HG03095 (cell line): ENCODE data around the gene PLEKHG4.

Experiments
- ATAC-seq: cut with Tn5 transposase; IDR thresholded peaks from one replicate; pipeline ENCODE4 v1.9.1; 2021; ENCODE audit warnings: moderate library complexity; ENCODE audit not compliant: unreplicated experiment

PLEKHG4 gene

GRCh38 chr16:67283826-67284555 lies 4.7 kb downstream of the PLEKHG4 start:
- no peak for ATAC-seq

- ATAC-seq = no peak
These were observed 5.6 kb downstream of the PLEKHG4 start for GRCh38 chr16:67284699-67285646.

GRCh38 chr16:67286441-67287235 lies 7.3 kb downstream of the PLEKHG4 start:
- ATAC-seq = no peak

GRCh38 chr16:67287960-67288359 lies 8.6 kb downstream of the PLEKHG4 start:
- no peak for ATAC-seq

GRCh38 chr16:67291461-67291860 lies 12.1 kb downstream of the PLEKHG4 start:
- ATAC-seq = no peak

- no peak for ATAC-seq
These were observed 14.9 kb downstream of the PLEKHG4 start for GRCh38 chr16:67294171-67294757.

GRCh38 chr16:67294938-67295361 lies 15.6 kb downstream of the PLEKHG4 start:
- ATAC-seq = no peak

GRCh38 chr16:67296420-67296819 lies 17.1 kb downstream of the PLEKHG4 start:
- no peak for ATAC-seq

- no peak for ATAC-seq
These were observed 18.9 kb downstream of the PLEKHG4 start for GRCh38 chr16:67298277-67298676.

GRCh38 chr16:67299269-67299668 lies 19.9 kb downstream of the PLEKHG4 start:
- no peak for ATAC-seq

- no peak for ATAC-seq
These were observed 21.9 kb downstream of the PLEKHG4 start for GRCh38 chr16:67301080-67301782.

GRCh38 chr16:67302076-67302475 lies 22.7 kb downstream of the PLEKHG4 start:
- no peak for ATAC-seq

GRCh38 chr16:67302970-67303369 lies 23.6 kb downstream of the PLEKHG4 start:
- ATAC-seq = no peak

GRCh38 chr16:67304020-67304419 lies 24.7 kb downstream of the PLEKHG4 start:
- no peak for ATAC-seq

- ATAC-seq = no peak
These were observed 26.1 kb downstream of the PLEKHG4 start for GRCh38 chr16:67305216-67306071.

GRCh38 chr16:67310561-67310960 lies 31.2 kb downstream of the PLEKHG4 start:
- no peak for ATAC-seq

GRCh38 chr16:67311607-67312488 lies 32.5 kb downstream of the PLEKHG4 start:
- no peak for ATAC-seq

GRCh38 chr16:67312719-67313118 lies 33.4 kb downstream of the PLEKHG4 start:
- ATAC-seq = no peak
